Activated T-cell treated with anti-CD3 and anti-CD28 coated beads for 48 hours (primary cell): ENCODE results near the gene POC1B.

Experiments
- DNase-seq: peaks from one replicate; pipeline ENCODE4 v3.0.0-alpha.2; 2020; ENCODE audit warnings: low read depth

Gene POC1B

GRCh38 chr12:89384807-89385206, 141.0 kb downstream of the POC1B start:
- DNase-seq, result no peak

DNA sequence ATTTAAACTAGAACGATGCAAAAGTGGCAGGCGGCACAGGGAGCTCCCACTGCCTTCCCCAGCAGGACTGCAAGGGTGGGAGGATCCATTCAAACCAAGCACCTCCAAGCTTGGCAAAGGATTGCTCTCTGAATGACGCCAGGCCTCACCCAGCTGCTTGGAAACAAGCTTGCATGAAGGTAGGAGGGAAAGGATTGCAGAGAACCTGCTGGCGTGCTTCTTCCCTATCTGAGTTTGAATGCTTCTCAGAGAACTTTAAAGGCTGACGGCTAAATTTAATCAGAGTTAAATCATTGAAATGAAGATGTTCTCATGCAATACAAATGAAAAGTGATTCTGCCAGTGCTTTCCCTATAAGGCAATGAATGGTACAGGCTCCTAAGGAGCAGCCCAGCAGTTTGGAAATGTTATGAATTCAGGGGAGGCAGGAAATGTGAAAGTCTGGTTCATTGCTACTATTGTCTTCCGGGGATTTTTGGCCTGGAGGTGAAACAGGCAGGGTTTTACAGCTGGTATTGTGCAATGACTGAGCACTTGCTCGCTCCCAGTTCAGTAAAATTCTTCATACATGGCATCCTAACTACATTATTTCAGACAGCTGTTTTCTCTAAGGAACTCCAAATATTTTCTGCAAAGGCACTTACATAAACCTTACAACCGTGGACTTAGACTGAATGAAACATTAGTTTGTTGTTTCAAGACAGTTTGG, 141.6 kb downstream of the POC1B start:
- DNase-seq, result no peak

- DNase-seq, result no peak
Observed at GRCh38 chr12:89383235-89384049, 142.4 kb downstream of the POC1B start.

- no peak for DNase-seq
Observed at GRCh38 chr12:89382328-89382727, 143.5 kb downstream of the POC1B start.

- DNase-seq, result no peak
Observed at GRCh38 chr12:89379839-89380467, 145.9 kb downstream of the POC1B start.

- DNase-seq, result no peak
Observed at GRCh38 chr12:89379148-89379838, 146.6 kb downstream of the POC1B start.

DNA sequence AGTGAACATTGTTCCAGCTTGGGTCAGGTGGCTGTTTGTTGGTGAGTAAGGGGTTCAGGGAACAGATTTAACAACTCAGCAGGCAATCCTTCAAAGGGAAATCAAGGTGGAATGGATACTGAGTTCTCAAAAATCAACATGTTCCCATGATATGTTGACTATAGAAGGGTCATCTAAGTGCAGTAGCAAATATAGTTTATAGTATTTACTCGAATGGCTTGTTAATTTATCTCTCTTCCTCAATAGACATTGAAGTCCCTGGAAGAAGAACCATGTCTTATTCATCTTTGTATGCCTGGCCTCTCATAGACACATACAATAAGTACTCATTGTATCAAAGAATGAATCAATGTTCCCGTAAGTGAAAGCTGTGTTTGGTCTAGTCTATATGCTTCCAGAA, 149.0 kb downstream of the POC1B start:
- no peak for DNase-seq

GRCh38 chr12:89376202-89376529, 149.7 kb downstream of the POC1B start:
- no peak for DNase-seq

GRCh38 chr12:89373763-89374572, 151.9 kb downstream of the POC1B start:
- no peak for DNase-seq

GRCh38 chr12:89372584-89373370, 153.1 kb downstream of the POC1B start:
- no peak for DNase-seq

- DNase-seq, result no peak
Observed at GRCh38 chr12:89370850-89371249, 155.0 kb downstream of the POC1B start.

DNA sequence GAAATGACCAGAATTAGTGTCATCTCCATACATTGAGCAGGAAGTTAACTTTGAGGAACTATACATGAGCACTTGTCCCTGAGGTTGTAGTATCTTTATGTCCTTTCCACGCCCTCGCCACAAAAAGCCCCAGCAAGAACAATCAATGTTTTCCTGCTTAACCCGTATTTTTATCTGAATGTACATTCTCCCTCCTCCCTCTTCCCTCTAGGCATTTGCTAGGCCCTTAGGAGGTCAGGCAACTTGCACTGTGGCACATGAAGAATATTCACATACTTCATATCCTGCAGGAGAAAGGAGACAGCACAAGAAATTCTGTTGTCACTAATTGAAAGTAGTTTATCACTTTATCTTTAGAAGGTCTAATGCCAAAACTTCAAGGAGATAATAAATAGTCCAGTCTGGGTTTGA, 155.4 kb downstream of the POC1B start:
- DNase-seq, result no peak
